HEK293 (cell line): ENCODE data around the gene KCNE5.

Experiments
- CTCF ChIA-PET: fragments of 350-600 bp; formaldehyde crosslinking; extraction: SDS; loops from one replicate; lab custom pipeline; 2021; ENCODE audit warnings: antibody characterized with exemption; lab: Yijun Ruan, JAX
- POLR2A ChIA-PET: fragments of 300-600 bp; formaldehyde crosslinking; extraction: SDS; loops from one replicate; lab custom pipeline; 2020; ENCODE audit warnings: antibody characterized with exemption, inconsistent platforms; lab: Yijun Ruan, JAX
- H3K27ac ChIP-seq: fragments of 200-500 bp; sonication (Bioruptor generic); 2 replicates; pipeline ENCODE4 v1.5.1; 2014; ENCODE audit warnings: low read depth, low read length, control low read depth, inconsistent platforms; ENCODE audit errors: extremely low read depth
- H3K36me3 ChIP-seq, 2 experiments: fragments of 200-500 bp in 1 of 2; sonication (Bioruptor generic) in 1 of 2; 1 replicate in 1 of 2; 2 replicates in 1 of 2; pipeline ENCODE4 v1.5.1; 2014 to 2017; ENCODE audit warnings: inconsistent platforms in 2 of 2, low read length in 2 of 2; ENCODE audit not compliant: control insufficient read depth in 2 of 2, insufficient read depth in 1 of 2
- H3K4me1 ChIP-seq: fragments of 200-500 bp; sonication (Bioruptor generic); 2 replicates; pipeline ENCODE4 v1.5.1; 2014; ENCODE audit warnings: mild to moderate bottlenecking, low read length, inconsistent platforms; ENCODE audit not compliant: control insufficient read depth, insufficient read depth
- H3K4me3 ChIP-seq: 2 replicates; pipeline ENCODE4 v1.5.1; 2011; ENCODE audit warnings: low read depth, mild to moderate bottlenecking, control low read depth, low read length, moderate library complexity
- H3K9me3 ChIP-seq: fragments of 200-500 bp; sonication (Bioruptor generic); 2 replicates; pipeline ENCODE4 v1.5.1; 2014; ENCODE audit warnings: low read depth, low read length, inconsistent platforms; ENCODE audit not compliant: control insufficient read depth, insufficient read depth
- GLI2 ChIP-seq: fragments of 450-650 bp; formaldehyde crosslinking; IDR thresholded peaks from 2 replicates; pipeline ENCODE4; 2017; ENCODE audit warnings: missing biosample characterization, missing genetic modification characterization, low read depth, borderline replicate concordance
- GLIS2 ChIP-seq: fragments of 450-650 bp; formaldehyde crosslinking; IDR thresholded peaks from 2 replicates; pipeline ENCODE4 v1.5.1; 2016; ENCODE audit warnings: missing biosample characterization, missing genetic modification characterization
- PRDM4 ChIP-seq: fragments of 450-650 bp; formaldehyde crosslinking; IDR thresholded peaks from 2 replicates; pipeline ENCODE4 v1.5.1; 2017; ENCODE audit warnings: missing biosample characterization, missing genetic modification characterization
- ZBTB26 ChIP-seq: fragments of 450-650 bp; formaldehyde crosslinking; optimal IDR thresholded peaks from 2 replicates; pipeline ENCODE3; 2016; ENCODE audit warnings: missing biosample characterization, mild to moderate bottlenecking, missing genetic modification characterization
- ZNF10 ChIP-seq: fragments of 450-650 bp; formaldehyde crosslinking; IDR thresholded peaks from 2 replicates; pipeline ENCODE4 v1.5.1; 2017; ENCODE audit warnings: missing biosample characterization, missing genetic modification characterization
- ZNF133 ChIP-seq: fragments of 450-650 bp; formaldehyde crosslinking; IDR thresholded peaks from 2 replicates; pipeline ENCODE4 v1.5.1; 2016; ENCODE audit warnings: missing biosample characterization, missing genetic modification characterization
- ZNF292 ChIP-seq: fragments of 450-650 bp; formaldehyde crosslinking; IDR thresholded peaks from 2 replicates; pipeline ENCODE4 v1.5.1; 2016; ENCODE audit warnings: low read depth, missing biosample characterization, missing genetic modification characterization, borderline replicate concordance
- ZNF354C ChIP-seq: fragments of 450-650 bp; formaldehyde crosslinking; IDR thresholded peaks from 2 replicates; pipeline ENCODE4 v1.5.1; 2016; ENCODE audit warnings: missing biosample characterization, missing genetic modification characterization, low read depth, borderline replicate concordance
- ZNF473 ChIP-seq: fragments of 450-650 bp; formaldehyde crosslinking; IDR thresholded peaks from 2 replicates; pipeline ENCODE4 v1.5.1; 2017; ENCODE audit warnings: missing biosample characterization, missing genetic modification characterization
- ZNF510 ChIP-seq: fragments of 450-650 bp; formaldehyde crosslinking; IDR thresholded peaks from 2 replicates; pipeline ENCODE4 v1.5.1; 2018; ENCODE audit warnings: mild to moderate bottlenecking, missing genetic modification characterization, missing biosample characterization; ENCODE audit not compliant: insufficient replicate concordance
- ZNF571 ChIP-seq: fragments of 450-650 bp; formaldehyde crosslinking; IDR thresholded peaks from 2 replicates; pipeline ENCODE4 v1.5.0; 2017; ENCODE audit warnings: missing biosample characterization, missing genetic modification characterization
- ZNF654 ChIP-seq: fragments of 450-650 bp; formaldehyde crosslinking; IDR thresholded peaks from 2 replicates; pipeline ENCODE4 v1.5.1; 2016; ENCODE audit warnings: low read depth, missing biosample characterization, missing genetic modification characterization
- ZNF707 ChIP-seq: fragments of 450-650 bp; formaldehyde crosslinking; IDR thresholded peaks from 2 replicates; pipeline ENCODE4 v1.5.1; 2016; ENCODE audit warnings: missing biosample characterization, missing genetic modification characterization
- ZNF76 ChIP-seq: fragments of 450-650 bp; formaldehyde crosslinking; IDR thresholded peaks from 2 replicates; pipeline ENCODE4; 2016; ENCODE audit warnings: low read depth, missing biosample characterization, missing genetic modification characterization, borderline replicate concordance
- TF ChIP-seq, protein P1 (sequence below): fragments of 450-650 bp; formaldehyde crosslinking; IDR thresholded peaks from 2 replicates; pipeline ENCODE4 v1.5.1; 2016; ENCODE audit warnings: missing biosample characterization, missing genetic modification characterization
- TF ChIP-seq, protein P2 (sequence below): fragments of 450-650 bp; formaldehyde crosslinking; IDR thresholded peaks from 2 replicates; pipeline ENCODE4 v1.5.1; 2016; ENCODE audit warnings: missing biosample characterization, missing genetic modification characterization
- TF ChIP-seq, protein P3 (sequence below): fragments of 450-650 bp; formaldehyde crosslinking; IDR thresholded peaks from 2 replicates; pipeline ENCODE4 v1.5.1; 2016; ENCODE audit warnings: missing biosample characterization, missing genetic modification characterization
- TF ChIP-seq, protein P4 (sequence below): fragments of 450-650 bp; formaldehyde crosslinking; conservative IDR thresholded peaks from 2 replicates; pipeline ENCODE4 v1.5.1; 2016; ENCODE audit warnings: low read depth, missing biosample characterization, missing genetic modification characterization

KCNE5 gene

GRCh38 chrX:109614951-109615350 lies 10.0 kb downstream of the KCNE5 start:
- Histone ChIP-seq H3K27ac (no peak overlapping the region), H3K4me1 (no peaks in the 10 kb centered on the region), H3K9me3 (no peaks in the 10 kb centered on the region), H3K4me3 (no peak overlapping the region), H3K36me3 (no peaks in the 10 kb centered on the region)
- POLR2A ChIA-PET, result no interaction called here
- TF ChIP-seq, protein P1, sequence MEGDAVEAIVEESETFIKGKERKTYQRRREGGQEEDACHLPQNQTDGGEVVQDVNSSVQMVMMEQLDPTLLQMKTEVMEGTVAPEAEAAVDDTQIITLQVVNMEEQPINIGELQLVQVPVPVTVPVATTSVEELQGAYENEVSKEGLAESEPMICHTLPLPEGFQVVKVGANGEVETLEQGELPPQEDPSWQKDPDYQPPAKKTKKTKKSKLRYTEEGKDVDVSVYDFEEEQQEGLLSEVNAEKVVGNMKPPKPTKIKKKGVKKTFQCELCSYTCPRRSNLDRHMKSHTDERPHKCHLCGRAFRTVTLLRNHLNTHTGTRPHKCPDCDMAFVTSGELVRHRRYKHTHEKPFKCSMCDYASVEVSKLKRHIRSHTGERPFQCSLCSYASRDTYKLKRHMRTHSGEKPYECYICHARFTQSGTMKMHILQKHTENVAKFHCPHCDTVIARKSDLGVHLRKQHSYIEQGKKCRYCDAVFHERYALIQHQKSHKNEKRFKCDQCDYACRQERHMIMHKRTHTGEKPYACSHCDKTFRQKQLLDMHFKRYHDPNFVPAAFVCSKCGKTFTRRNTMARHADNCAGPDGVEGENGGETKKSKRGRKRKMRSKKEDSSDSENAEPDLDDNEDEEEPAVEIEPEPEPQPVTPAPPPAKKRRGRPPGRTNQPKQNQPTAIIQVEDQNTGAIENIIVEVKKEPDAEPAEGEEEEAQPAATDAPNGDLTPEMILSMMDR (tag by site-specific recombination), result no peak
- TF ChIP-seq ZNF707 (no peak), ZNF10 (tag by site-specific recombination) (no peak)
- CTCF ChIA-PET, result interaction anchor here (0.6 to 1.3 kb wide), 3 partner anchors 17 to 942 kb away, joined by 3 to 6 read pairs (median 4); no protein-coding TSS in a partner anchor

GRCh38 chrX:109601486-109601885 lies 23.5 kb downstream of the KCNE5 start:
- H3K9me3 ChIP-seq, result no peaks in the 10 kb centered on the region
- CTCF ChIA-PET, result interaction anchor here (1.2 to 2.0 kb wide), 2 partner anchors 10 to 116 kb away, joined by 3 to 6 read pairs; no protein-coding TSS in a partner anchor
- no peak overlapping the region for H3K4me3 ChIP-seq
- POLR2A ChIA-PET, result no interaction called here
- H3K4me1 ChIP-seq, result no peaks in the 10 kb centered on the region
- H3K27ac ChIP-seq, result no peak overlapping the region
- TF ChIP-seq GLIS2 (tag by site-specific recombination) (no peak), ZNF654 (no peak), PRDM4 (tag by site-specific recombination) (no peak), ZBTB26 (tag by site-specific recombination) (no peak), GLI2 (tag by site-specific recombination) (no peak), ZNF571 (no peak), ZNF707 (no peak), ZNF510 (tag by site-specific recombination) (no peak), ZNF354C (tag by site-specific recombination) (no peak), ZNF292 (no peak), ZNF76 (tag by site-specific recombination) (no peak), ZNF473 (no peak), ZNF133 (tag by site-specific recombination) (no peak)
- TF ChIP-seq, protein P2, sequence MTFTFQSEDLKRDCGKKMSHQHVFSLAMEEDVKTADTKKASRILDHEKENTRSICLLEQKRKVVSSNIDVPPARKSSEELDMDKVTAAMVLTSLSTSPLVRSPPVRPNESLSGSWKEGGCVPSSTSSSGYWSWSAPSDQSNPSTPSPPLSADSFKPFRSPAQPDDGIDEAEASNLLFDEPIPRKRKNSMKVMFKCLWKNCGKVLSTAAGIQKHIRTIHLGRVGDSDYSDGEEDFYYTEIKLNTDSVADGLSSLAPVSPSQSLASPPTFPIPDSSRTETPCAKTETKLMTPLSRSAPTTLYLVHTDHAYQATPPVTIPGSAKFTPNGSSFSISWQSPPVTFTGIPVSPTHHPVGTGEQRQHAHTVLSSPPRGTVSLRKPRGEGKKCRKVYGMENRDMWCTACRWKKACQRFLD, result no peak
- TF ChIP-seq, protein P3, sequence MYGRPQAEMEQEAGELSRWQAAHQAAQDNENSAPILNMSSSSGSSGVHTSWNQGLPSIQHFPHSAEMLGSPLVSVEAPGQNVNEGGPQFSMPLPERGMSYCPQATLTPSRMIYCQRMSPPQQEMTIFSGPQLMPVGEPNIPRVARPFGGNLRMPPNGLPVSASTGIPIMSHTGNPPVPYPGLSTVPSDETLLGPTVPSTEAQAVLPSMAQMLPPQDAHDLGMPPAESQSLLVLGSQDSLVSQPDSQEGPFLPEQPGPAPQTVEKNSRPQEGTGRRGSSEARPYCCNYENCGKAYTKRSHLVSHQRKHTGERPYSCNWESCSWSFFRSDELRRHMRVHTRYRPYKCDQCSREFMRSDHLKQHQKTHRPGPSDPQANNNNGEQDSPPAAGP (tag by site-specific recombination), result no peak
- TF ChIP-seq, protein P4, sequence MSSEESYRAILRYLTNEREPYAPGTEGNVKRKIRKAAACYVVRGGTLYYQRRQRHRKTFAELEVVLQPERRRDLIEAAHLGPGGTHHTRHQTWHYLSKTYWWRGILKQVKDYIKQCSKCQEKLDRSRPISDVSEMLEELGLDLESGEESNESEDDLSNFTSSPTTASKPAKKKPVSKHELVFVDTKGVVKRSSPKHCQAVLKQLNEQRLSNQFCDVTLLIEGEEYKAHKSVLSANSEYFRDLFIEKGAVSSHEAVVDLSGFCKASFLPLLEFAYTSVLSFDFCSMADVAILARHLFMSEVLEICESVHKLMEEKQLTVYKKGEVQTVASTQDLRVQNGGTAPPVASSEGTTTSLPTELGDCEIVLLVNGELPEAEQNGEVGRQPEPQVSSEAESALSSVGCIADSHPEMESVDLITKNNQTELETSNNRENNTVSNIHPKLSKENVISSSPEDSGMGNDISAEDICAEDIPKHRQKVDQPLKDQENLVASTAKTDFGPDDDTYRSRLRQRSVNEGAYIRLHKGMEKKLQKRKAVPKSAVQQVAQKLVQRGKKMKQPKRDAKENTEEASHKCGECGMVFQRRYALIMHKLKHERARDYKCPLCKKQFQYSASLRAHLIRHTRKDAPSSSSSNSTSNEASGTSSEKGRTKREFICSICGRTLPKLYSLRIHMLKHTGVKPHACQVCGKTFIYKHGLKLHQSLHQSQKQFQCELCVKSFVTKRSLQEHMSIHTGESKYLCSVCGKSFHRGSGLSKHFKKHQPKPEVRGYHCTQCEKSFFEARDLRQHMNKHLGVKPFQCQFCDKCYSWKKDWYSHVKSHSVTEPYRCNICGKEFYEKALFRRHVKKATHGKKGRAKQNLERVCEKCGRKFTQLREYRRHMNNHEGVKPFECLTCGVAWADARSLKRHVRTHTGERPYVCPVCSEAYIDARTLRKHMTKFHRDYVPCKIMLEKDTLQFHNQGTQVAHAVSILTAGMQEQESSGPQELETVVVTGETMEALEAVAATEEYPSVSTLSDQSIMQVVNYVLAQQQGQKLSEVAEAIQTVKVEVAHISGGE (tag by site-specific recombination), result no peak
- TF ChIP-seq, all 188 proteins: peak for 0
- no peaks in the 10 kb centered on the region for H3K36me3 ChIP-seq
